AML-193 (cell line): ENCODE measurements around the gene ACSM6.
"Not testable (repeated sequence)": the region's sequence is repeated elsewhere in the genome, so short reads cannot be mapped to it uniquely, and the experiment has no call there.

Experiments used
- DNase-seq, 2 experiments: peaks; one replicate each; lab custom pipeline; 2025; lab: John Stamatoyannopoulos, UW

The ACSM6 gene

DNA sequence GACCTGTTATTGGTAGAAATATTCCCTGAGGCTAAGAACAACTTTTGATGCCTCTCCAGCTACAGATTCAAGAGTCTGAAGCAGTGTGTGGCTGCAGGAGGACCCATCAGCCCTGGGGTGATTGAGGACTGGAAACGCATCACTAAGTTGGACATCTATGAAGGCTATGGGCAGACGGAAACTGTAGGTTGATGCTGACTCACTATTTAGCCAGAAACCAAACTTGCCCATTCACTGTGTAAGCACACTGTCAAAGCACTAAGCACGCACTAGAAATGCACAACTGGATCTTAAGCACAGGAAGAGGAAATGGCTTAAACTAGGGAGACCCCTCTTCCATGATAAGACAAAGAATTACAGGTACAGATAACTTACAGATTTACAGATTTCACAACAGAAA lies 20.8 kb downstream of the ACSM6 start:
- no peak for DNase-seq

DNA sequence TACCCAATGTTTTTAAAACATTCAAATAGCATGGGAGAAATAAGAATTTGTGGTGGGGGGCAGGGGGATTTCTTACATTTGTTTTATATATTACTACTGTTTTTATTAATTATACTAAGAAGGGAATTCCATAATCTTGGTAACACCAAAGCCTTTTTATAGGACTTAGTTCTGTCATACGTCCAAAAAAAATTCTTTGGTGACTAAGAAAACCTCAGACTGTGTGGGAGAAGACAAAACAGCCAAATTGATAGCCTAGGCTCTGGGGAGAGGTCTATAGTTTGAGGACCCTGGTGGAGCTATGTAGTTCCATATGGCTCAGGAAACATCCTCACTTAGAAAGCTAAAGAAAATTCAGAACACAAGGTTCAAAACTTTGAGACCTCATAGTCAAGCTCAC lies 23.4 kb downstream of the ACSM6 start:
- no peak for DNase-seq

DNA sequence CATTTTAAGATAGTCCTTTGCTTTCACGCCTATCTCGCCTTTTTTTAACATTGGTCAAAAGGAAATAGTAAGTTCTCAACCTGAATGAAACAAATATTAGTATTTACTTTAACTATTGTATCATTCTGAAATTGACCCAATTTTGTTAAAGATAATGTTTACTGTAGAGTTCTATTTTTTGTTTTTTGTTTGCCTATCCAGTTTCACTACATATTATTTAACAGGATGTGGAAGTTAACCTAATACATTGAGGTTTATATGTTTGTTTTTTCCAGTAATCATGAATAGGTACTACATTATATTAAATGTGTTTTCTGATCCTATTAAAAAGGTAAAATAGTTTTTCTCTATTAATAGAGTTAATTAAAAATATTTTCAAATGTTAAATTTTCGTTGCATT lies 26.5 kb downstream of the ACSM6 start:
- no peak for DNase-seq

DNA sequence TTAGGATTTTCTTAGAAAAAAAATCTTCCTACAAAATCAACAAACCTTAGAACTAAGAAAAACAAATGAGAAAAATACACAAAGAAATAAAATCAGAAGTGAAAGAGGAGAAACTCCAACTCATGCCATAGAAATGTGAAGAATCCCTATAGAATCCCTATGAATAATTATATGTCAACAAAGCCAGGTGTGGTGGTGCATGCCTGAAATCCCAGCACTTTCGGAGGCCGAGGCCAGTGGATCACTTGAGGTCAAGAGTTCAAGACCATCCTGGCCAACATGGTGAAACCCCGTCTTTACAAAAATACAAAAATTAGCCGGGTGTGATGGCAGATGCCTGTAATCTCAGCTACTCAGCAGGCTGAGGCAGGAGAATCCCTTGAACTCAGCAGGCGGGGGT lies 27.1 kb downstream of the ACSM6 start:
- DNase-seq, result no peak

DNA sequence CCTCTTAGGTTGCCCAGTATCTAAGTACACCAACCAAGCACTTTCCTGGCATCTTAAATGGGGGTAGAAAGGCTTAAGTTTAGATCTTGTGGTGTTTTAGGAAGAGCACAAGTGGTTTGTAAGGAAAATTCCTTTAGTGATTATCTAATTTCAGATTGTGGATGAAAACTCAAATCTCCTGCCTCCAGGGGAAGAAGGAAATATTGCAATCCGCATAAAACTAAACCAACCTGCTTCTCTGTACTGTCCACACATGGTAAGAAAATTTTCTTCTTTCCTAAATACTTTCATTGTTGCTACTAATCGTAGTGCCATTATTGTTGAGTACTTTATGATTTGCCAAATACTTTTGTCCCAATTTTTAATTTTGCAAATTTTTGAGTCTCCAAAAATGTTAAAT lies 31.1 kb downstream of the ACSM6 start:
- no peak for DNase-seq

DNA sequence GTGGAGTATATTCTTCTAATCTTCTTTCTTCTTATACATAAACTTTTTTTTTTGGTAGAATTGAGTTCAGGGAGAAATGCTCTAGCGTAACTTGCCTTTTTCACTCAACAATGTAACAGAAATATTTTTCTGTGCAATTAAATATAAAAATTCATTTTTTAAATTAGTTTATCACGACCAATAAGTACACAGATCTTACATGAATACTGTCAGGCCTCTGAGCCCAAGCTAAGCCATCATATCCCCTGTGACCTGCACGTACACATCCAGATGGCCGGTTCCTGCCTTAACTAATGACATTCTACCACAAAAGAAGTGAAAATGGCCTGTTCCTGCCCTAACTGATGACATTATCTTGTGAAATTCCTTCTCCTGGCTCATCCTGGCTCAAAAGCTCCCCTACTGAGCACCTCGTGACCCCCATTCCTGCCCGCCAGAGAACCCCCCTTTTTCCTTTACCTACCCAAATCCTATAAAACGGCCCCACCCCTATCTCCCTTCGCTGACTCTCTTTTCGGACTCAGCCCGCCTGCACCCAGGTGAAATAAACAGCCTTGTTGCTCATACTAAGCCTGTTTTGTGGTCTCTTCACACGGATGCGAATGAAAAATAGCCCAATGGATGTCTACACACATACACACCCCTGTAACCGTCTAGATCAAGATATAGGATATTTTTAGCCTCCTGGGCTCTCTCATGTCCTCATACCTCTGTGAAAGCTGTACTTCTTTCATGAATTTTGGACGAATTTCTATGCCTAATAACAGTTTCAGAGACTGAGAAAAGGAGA lies 35.1 kb downstream of the ACSM6 start:
- not testable (repeated sequence) for DNase-seq

DNA sequence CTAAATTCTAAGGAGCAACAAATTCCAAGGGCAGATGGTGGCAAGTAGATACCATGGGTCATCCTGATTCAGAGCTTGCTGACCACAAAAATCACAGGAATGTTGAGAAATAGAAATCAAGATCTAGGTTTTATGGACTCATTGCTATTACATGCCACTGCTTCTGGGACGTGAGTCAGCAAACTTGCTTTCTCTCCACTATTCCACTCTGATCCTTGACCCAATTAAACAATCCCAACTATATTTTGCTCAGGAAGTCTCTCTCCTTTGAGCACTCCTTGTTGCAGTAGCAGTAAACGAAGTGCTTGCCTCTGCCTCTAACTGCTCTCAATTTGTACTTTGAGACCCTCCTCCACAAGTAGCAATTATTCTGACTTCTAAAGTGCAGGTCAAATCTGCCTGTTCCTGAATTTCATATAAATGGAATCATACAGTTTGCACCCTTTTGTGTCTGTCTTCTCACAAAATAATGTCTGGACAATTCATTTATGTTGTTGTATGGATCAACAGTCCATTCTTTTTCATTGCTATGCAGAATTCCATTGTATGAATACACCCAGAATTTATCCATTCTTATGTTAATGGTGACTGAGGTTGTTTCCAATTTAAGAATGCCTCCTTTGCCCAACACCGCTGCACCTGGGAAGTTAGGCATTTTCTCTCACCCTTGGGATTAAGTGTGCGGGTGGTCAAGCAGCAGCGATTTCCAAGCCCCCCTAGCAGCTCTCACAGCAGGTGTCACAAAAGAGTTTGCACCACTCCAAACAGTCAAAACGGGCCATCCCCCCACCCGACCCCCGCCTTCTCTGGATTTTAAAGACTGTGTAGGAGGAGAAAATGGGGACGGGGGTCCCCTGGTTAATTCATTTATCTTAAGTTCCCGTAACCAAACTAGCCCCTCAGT lies 35.9 kb downstream of the ACSM6 start:
- DNase-seq, result no peak

DNA sequence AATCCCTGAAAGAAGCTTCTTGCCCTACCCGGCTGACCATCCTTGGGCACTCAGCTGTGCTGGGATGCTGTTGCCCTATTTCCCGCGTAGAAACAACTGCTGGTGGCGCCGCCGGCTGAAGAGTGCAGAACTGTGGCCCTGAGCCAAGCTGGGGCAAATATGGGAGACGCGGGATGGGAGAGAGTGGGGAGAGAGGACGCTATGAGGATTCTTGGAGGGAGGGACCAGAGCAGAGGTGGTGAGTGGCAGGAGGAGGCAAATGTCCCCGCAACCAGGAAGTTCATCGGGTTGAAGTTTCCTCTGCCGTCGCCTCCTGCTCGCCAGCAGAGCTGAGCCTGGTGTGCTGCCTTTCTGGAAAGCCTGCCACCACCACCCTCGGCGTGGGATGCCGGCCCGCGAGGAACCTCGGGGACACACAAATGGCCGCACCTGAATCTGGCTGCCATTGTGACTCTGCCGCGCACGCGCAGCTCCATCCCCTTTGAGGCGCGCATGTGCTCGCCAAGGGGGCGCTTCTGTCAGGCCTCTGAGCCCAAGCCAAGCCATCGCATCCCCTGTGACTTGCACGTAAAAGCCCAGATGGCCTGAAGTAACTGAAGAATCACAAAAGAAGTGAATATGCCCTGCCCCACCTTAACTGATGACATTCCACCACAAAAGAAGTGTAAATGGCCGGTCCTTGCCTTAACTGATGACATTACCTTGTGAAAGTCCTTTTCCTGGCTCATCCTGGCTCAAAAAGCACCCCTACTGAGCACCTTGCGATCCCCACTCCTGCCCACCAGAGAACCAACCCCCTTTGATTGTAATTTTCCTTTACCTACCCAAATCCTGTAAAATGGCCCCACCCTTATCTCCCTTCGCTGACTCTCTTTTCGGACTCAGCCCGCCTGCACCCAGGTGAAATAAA lies 36.9 kb downstream of the ACSM6 start:
- DNase-seq, result not testable (repeated sequence)

DNA sequence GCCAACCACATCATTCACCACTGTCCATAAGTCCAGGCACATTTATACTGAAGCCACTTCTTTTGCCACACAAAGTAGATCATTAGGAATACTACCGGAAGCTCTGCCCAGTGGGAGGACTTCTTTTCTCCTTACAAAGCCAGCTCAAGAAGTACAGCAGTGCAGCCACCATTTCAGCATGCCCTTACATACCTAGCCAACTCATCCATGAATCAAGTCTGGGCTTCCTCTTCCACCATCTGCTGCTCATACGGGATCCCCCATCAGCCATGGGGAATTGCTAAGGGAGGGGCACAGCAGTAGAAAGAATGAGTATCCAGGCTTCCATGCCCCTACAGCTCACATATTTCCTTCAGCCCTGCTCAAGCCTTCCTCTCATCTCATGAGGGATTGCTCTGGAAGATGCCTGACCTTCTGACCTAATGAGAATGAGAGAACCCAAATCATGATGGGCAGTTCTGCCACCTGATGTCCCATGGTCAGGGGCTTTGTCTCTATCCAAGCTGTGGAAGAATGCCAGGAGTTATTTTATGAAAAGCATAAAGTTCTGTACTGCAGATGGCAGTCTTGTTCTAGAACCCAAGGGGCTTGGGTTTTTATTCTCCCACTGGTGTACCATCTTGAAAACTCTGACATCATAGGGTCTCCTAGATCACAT lies 39.5 kb downstream of the ACSM6 start:
- no peak for DNase-seq

DNA sequence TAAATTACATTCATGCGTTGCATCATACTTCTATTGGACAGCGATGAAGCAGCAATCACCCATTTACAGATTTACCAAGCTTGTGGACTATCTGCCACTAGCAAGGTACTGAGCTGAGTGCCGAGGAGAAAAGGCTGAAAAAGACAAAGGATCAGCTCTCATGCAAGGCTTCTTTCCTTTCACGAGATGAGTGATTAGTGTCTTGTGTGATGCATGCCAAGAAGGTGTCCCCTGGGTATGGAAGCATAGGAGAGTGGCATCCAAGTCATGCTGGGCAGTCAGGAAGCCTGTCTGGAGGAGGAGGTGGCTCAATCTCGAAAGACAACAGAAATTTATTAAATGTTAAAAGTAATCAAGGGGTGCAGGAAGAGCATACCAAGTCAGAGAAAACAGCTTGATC lies 40.9 kb downstream of the ACSM6 start:
- DNase-seq, result no peak

DNA sequence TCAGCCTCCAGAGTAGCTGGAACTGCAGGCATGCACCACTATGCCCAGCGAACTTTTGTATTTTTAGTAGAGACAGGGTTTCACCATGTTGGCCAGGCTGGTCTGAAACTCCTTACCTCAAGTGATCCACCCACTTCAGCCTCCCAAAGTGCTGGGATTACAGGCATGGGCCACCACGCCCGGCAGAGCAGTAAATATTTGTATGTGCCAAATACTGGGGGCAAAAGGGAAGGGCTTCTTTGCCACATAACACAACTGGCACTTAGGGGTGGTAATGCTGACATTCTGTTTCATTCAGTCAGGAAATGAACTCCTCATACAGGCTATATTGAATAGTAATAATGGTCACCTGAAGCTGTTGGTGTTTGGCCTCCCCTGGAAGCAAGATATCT lies 41.6 kb downstream of the ACSM6 start:
- DNase-seq, result no peak

DNA sequence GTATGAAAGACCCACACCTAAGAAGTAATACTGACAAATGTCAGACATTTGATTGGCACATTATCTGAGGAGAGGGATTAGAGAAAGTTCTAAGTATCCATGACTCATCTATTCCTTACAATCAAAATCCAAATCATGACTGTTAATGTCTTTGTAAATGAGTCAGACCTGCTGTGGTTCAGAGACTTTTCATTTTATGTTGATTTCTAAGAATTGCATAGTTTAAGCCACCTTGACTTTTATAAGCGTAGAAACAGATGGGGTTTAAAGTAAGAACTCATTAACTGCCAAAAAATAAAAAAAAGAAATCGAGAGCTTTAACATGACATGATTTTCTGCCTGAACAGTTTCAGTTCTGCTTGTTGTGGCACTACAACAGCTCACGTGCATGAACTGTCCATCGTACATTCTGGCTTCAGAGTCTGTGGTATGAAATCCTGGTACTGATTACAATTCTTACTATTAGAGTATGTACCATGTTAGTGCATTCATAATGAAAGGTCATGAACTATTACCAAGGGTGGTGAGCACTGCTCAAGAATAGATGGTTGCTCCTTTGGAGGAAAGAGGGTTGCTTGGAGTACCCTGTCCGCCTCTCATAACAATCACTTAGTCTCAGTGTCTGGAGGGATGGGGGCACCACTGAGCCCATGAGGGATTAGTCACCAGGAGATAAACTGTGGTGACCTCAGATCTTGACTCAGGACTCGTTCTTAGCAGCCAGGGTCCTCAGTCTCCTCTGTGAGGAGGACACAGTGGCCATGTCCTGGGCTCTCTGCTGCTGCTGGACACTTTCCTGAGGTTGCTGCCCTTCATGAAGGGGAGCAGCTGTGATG lies 42.2 kb downstream of the ACSM6 start:
- no peak for DNase-seq

DNA sequence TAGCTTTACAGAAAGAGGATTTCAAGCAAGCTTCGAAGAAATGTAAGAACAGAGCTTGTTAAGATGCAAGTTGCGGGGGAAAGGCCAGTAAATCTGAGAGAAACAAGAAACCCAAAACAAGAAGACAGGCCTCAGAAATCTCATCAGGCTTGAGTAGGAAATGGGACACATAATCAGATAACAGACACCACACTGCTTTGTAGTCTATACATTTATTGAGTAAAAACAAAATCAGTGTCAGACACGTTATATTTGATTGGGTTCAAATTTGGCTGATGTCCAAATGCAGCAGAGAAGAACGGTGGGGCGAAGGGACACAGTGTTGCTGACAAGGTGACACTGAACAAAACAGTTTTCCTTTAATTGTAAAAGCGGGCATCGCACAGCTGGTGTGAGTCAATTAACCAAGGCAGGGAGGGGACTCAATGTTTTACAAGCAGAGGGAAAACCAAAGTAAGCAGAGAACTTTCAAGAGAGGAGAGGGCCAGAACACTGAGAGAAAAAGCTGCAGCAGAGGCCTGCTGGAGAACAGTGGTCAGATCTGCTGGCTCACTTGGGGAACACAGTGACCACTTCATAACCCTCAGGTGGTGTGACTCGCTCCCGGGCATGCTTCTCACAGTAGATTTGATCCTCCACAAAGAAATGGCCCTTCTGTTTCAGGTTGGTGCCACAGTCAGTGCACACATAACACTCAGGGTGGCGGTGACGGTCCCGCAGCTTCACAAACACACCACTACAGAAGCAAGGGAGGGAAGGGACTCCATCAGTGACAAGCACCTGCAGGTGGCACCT lies 43.5 kb downstream of the ACSM6 start:
- DNase-seq, result no peak

DNA sequence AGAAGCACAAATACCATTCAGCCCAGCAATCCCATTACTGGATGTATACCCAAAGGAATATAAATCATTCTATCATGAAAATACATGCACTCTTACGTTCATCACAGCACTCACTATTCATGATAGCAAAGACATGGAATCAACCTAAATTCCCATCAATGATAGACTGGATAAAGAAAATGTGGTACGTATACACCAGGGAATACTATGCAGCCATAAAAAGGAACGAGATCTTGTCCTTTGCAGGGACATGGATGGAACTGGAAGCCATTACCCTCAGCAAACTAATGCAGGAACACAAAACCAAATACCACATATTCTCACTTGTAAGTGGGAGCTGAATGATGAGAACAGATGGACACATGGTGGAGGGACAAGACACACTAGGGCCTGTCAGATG lies 46.1 kb downstream of the ACSM6 start:
- not testable (repeated sequence) for DNase-seq

DNA sequence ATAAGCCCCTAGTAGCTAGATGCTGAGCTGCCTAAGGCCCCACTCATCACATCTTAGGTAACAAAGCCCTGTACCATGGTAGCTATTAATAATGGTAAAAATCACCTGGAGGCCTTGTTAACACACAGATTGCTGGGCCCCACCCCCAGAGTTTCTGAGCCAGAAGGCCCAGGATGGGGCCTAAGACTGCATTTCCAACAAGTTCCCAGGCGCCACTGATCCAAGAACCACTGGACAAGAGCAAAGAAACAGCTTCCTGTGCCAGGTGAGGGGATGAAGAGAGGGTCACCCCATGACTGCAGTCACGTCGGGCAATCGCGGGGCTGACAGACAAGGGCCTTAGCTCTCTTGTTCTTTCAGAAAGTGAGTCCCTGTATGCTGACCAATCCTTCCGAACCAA lies 46.8 kb downstream of the ACSM6 start:
- no peak for DNase-seq

DNA sequence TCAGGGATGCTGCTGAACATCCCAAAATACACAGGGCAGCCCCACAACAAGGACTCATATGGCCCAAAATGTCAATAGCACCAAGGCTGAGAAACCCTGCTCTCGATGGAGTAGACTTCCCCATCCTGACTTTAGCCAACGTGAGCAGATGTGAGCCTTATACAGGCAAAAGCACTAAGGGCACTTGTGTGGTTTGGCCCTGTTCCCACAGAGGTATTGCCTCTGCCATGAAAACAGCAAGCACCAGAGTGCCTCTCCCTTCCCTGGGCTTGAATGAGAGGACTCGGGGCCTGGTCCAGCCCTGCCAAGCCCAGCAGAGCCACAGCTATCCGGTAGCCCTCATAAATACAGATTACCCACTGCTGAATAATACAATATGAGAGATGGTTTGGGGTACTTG lies 47.5 kb downstream of the ACSM6 start:
- no peak for DNase-seq

DNA sequence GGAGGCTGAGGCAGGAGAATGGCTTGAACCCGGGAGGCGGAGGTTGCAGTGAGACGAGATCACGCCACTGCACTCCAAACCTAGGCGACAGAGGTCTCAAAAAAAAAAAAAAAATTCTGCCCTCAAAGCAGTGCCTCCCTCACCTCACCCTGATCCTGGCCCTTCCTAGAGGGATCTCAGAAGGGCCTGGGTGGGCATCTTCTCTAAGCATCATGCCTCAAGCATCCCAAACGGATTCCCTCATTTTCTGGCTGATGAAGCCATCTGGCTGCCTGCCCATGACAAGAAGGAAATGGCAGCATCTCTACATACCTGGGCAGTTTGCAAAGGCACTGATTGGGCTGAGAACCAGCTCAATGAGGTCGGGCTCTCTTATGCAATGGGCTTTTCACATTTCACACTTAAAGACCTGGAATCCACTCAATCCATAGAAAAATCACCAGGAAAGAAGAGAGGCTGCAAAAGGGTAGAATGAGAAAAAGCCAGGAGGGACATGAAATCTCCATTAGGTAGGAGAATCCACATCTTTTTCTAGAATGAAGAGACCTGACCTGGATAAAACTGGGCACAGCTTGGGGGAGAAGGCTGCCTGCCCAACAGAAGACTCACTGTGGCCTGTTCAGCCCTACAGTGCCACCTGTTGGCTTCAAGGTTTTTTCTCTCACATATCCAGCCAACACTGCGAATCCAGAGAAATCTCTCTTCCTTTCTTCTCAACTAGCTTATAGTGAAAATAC lies 48.7 kb downstream of the ACSM6 start:
- DNase-seq, result peak; percentile 10 to 30

DNA sequence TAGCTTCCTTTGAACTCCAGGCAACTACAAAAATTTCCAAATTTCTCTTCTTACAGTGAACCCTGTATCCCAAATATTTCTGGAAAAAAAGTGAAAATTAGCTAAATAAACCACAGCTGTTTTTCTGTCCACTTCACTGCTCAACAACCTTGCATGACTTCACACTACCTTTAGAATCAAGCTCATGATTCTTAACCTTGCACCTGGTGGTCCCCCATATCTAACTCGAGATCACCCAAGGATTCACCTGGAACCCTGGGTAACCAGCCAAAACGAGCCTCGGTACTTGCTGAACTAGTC lies 49.2 kb downstream of the ACSM6 start:
- no peak for DNase-seq

DNA sequence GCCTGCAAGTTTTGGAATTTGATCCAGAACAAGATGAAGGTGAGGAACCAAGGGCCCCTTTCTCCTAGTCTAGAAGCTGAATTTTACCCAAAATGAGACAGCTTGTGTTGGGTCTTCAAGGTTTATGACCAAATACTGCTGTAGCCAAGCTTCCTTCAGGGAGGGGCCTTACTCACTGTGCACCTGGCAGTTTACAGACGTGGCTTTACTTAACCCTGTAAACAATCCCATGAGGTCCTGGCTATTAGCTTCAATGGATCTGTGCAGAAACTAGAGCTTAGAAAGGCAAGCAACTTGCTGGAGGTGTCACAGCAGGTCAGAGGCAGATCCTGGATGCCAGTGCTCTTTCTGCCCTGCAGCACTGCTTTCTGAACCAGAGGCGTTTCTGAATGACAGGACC lies 50.1 kb downstream of the ACSM6 start:
- no peak for DNase-seq
